GM18502 (cell line): ENCODE measurements around the gene TMEM88.
A peak's percentile ranks its signal among the peaks of the same experiment; 100 is the strongest.

Source experiments
- ATAC-seq: cut with Tn5 transposase; IDR thresholded peaks from one replicate; pipeline ENCODE4 v1.9.1; 2021; ENCODE audit warnings: mild to moderate bottlenecking; ENCODE audit not compliant: unreplicated experiment, poor library complexity

TMEM88 gene

GRCh38 chr17:7832431-7832830 is 22.4 kb upstream of the TMEM88 start:
- no peak for ATAC-seq

- ATAC-seq = no peak
Measured at GRCh38 chr17:7833011-7833794, 21.7 kb upstream of the TMEM88 start.

DNA sequence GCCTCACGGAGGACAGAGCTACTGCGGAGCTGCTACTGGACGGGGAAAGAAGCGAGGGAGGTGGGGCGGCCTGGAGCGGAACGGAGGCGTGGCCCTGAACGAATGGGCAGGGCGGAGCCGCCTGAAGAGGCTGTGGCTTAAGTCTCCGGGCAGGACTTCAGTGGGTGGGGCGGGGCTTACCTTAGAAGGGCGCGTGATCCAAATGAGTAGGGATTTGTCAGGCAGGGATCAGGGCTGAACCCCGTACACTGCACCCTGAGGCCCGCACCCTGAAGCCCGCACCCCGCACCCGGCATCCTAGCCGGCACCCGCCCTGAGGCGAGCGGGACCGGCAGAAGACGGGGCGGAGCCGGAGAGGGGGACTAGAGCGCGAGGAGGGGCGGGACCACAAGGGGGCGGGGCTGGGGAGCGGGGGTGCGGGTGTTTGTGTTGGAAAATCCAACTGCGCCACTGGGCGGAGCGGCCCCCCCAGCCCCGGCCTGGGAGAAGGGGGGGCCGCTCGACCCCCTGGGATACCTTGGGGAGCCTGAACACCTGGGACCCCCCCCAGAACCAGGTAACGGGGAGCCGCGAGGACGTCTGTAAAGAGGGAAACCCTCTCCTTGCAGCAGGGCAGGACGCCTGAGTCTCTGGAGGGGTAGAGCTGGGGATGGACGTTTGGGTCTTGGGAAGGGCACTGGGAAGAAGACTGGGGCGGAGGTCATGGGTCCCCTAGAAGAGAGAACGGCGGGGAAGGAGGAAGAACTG is 20.9 kb upstream of the TMEM88 start, which contains the start of gene KDM6B:
TSS of gene KDM6B (plus strand) at position 423 of the 747 bp plus-strand sequence. CDS start 11,338 bp downstream, outside the sequence.
- ATAC-seq = peak; percentile 50

DNA sequence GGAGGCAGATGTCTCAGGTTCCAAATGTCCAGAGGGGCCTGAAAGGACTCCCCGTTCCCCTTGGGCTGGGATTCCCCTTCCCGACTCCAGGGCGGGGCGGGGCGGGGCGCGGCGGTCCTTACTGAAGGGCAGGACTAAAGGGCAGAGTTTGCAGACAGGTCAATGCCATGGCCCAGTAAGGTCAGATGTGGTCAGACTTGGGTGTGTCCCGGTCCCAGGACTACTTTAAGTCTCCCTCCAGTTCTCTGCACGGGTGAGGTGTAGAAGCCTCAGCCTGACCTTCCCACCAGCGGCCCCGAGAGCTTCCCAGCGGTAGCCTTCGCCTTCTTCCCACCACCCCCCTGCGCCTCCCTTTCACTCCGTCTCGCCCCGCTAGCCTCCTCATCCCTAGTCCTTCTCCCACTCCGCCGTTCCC is 20.3 kb upstream of the TMEM88 start:
- no peak for ATAC-seq

- peak; percentile 51 for ATAC-seq
Measured at GRCh38 chr17:7834957-7835813, 19.7 kb upstream of the TMEM88 start.

DNA sequence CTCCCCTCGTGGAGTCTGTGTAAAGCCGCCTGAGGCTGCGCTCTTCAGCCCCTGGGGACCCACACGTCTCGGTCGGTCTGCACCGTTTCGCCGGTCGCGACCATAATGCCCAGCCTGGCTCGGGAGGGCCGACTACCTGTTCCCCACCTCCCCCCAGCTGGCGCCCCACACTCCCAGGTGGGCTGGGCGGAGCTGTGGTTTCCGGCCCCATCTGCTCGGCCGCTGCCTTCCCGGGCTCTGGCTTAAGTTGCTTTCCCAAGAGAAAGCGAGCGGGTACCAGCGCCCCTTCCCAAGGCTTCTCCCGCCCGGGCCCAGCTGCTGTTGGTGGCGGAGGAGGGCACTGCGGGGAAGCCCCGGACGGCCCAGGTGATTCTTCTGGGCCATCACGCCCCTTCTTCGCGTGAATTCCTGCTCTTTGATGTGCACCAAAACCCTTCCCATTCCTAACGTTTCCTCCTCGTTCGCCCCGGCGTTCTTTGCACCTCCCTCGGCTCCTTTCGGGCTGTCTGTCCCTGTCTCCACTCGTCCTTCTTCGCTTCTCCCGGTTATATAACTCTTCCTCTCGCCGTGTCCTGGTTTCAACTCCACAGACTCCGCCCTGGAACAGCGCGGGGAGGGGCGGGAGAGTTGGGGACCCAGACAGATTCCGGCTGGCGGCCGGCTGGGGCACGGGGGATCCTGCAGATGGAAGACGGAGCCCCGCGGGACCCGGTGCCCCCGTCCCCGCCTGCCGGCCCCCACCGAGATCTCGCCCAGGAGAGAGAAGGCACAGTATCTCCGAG is 18.9 kb upstream of the TMEM88 start:
- ATAC-seq = peak; percentile 30

- ATAC-seq = no peak
Measured at GRCh38 chr17:7836596-7837407, 18.1 kb upstream of the TMEM88 start.

DNA sequence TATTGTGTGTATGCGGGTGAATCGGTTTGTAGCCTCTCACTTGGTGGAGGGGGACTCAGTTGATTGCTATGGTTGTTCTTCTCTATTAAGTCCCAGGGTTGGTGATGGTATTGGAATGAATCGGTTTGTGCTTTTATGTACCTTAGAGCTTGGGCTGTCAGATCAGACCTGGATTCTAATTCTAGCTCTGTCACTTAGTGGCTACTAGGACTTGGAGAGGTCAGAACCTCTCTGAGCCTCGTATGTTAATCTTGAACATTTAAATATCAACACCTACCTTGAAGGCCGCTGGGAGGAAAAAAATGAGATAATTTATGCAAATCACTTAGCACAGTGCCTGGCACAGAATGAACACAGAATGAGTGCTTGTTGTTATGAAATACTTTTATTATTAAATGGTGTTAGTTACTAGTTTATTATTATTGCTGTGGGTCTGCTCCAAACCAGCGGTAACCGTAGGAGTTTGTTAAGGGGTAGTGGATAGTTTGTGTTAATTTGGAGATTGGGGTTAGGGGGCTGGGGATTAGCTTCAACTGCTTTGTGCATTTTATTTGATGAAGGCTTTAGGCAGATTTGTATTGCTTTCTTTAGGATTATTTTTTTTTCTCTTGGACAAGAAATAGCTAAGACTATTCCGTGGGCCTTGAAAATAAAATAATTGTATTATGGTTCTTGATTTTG is 17.3 kb upstream of the TMEM88 start:
- no peak for ATAC-seq

DNA sequence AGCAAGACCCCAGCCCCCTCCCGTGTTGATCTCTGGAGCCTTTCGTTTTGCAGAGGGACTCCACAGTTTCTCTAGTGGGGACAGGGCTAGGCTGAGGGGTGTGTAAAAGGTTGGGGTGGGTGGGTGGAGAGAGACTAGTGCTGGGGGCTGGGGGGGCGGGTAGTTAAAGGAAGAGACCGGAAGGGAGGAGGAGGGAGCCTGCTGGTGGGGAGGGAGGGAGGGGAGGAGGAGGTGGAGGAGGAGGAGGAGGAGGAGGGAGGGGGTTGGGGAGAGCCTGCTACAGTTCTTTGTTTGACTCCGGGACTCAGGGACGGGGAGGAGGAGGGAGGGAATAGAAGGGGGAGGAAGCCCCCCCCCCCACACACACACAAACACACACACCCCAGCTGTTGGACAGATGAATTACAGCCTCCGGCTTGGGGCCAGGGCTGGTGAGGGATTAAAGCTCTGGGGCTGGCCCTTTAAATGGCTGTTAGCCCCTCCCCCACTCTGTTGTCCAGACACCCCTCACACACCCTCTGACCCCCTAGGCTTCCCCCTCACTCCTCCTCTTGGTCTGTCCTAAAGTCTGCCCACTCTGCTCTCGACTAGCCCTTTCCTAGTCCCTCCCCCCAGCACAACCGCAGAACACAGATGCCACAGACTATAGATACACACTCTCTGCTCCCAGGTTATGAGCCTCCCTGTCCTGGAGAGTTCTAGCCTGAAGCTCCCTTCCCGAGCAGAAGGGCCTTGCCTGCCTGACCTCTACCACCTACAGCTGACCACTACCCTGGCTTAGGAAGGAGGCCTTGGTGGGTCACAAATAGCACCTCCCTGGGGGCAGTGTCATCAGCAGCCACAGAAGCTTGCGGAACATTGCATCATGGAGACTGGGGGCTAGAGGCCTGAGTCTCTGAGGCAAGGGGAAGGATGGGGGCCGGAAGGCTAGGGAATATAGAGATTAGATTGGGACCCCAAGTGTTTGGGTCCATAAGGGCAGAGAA is 16.5 kb upstream of the TMEM88 start:
- no peak for ATAC-seq

- ATAC-seq = no peak
Measured at GRCh38 chr17:7839190-7839875, 15.5 kb upstream of the TMEM88 start.

- ATAC-seq = no peak
Measured at GRCh38 chr17:7839876-7840261, 15.0 kb upstream of the TMEM88 start.

GRCh38 chr17:7840441-7840840 is 14.4 kb upstream of the TMEM88 start:
- ATAC-seq = no peak

- ATAC-seq = no peak
Measured at GRCh38 chr17:7840875-7841274, 14.0 kb upstream of the TMEM88 start.

- no peak for ATAC-seq
Measured at GRCh38 chr17:7841396-7841914, 13.4 kb upstream of the TMEM88 start.

DNA sequence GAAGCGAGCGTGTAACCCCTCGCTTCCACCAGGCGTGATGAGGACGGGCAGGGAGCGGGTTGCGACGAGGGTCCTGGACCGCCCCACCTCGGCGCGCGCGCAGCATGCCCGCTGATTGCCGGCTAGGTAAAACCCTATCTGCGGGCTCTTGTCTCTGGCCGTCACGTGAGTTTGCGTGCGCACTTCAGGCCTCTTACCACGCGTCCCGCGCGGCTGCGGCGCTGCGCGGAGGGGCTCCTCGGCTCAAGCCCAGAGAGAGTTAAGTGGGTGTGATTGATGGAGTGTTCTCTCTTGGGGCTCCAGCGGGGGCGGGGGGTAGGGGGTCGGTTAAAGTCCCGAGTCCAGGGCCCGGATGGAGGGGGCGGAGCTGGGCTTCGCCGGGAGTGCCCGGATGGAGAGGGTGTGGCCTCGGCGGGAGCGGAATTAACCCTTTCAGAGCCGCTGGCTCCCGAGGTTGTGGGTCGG is 12.9 kb upstream of the TMEM88 start:
- peak; percentile 15 for ATAC-seq
